H1 (cell line): ENCODE data around the gene SYMPK. TPM values are rescaled to one million over a fixed set of nuclear protein-coding genes. Genes with fewer than 3 reads are reported as not detected.
A peak's percentile ranks its signal among the peaks of the same experiment; 100 is the strongest.

ENCODE experiments used
- CTCF ChIA-PET: fragments of 300-600 bp; sonication (Branson Sonifier 250); formaldehyde crosslinking; loops from one replicate; lab custom pipeline; 2021; ENCODE audit not compliant: partially characterized antibody; lab: Charles Lee
- POLR2A ChIA-PET: fragments of 300-600 bp; sonication (Branson Sonifier 250); formaldehyde crosslinking; loops from one replicate; lab custom pipeline; 2021; ENCODE audit warnings: inconsistent platforms; ENCODE audit not compliant: partially characterized antibody; lab: Charles Lee
- DNase-seq, 2 experiments: peaks; one replicate each; pipeline versions ENCODE4 v3.0.0 to v3.0.0-alpha.2; 2010 to 2022; ENCODE audit warnings: low spot score in 2 of 2, low read depth in 1 of 2, mixed read lengths in 1 of 2
- FAIRE-seq: peaks from 2 replicates; lab custom pipeline; 2011; peaks lifted over from hg19 to GRCh38; lab: Jason Lieb, UNC
- H2AFZ ChIP-seq: 2 replicates; pipeline ENCODE4 v1.8.1; 2012; ENCODE audit warnings: low read length, inconsistent platforms
- H2AK5ac ChIP-seq: 2 replicates; pipeline ENCODE4 v1.6.1; 2013; ENCODE audit warnings: low read depth, low read length
- H2BK120ac ChIP-seq: replicated peaks from 2 replicates; pipeline ENCODE3; 2013; ENCODE audit warnings: low read depth, low read length, inconsistent platforms
- H2BK12ac ChIP-seq: 2 replicates; pipeline ENCODE4 v1.6.1; 2013; ENCODE audit warnings: low read depth, low read length
- H2BK15ac ChIP-seq: 2 replicates; pipeline ENCODE4 v1.6.1; 2013; ENCODE audit warnings: low read length
- H2BK20ac ChIP-seq: 2 replicates; pipeline ENCODE4 v1.6.1; 2013; ENCODE audit warnings: low read length
- H2BK5ac ChIP-seq: 2 replicates; pipeline ENCODE4 v1.6.1; 2013; ENCODE audit warnings: low read depth, low read length
- H3K14ac ChIP-seq: 2 replicates; pipeline ENCODE4 v1.6.1; 2013; ENCODE audit warnings: inconsistent platforms; ENCODE audit not compliant: insufficient read length
- H3K18ac ChIP-seq: 2 replicates; pipeline ENCODE4 v1.6.1; 2013; ENCODE audit warnings: low read length; ENCODE audit errors: extremely low read depth
- H3K23ac ChIP-seq: 2 replicates; pipeline ENCODE4 v1.6.1; 2013; ENCODE audit warnings: inconsistent platforms; ENCODE audit not compliant: insufficient read length
- H3K23me2 ChIP-seq: 2 replicates; pipeline ENCODE4 v1.6.1; 2013; ENCODE audit warnings: low read depth, low read length
- H3K27ac ChIP-seq: 2 replicates; pipeline ENCODE4 v1.6.1; 2011; ENCODE audit warnings: low read depth, low read length, inconsistent platforms
- H3K27me3 ChIP-seq, 4 experiments: replicated peaks in 1 of 4; 1 replicate in 1 of 4; 2 replicates in 3 of 4; pipeline versions ENCODE4 v1.6.1 to v1.8.1; 2011 to 2013; ENCODE audit warnings: low read length in 3 of 4, mild to moderate bottlenecking in 3 of 4, inconsistent platforms in 2 of 4, mixed read lengths in 2 of 4, moderate library complexity in 1 of 4; ENCODE audit not compliant: control insufficient read depth in 3 of 4, insufficient read depth in 3 of 4; ENCODE audit errors: extremely low read depth in 1 of 4
- H3K36me3 ChIP-seq, 4 experiments: 2 replicates each; pipeline versions ENCODE4 v1.6.1 to v1.8.1; 2011 to 2013; ENCODE audit warnings: mild to moderate bottlenecking in 4 of 4, low read length in 3 of 4, moderate library complexity in 2 of 4, control low read depth in 1 of 4, inconsistent platforms in 1 of 4; ENCODE audit not compliant: insufficient read depth in 4 of 4, control insufficient read depth in 2 of 4
- H3K4ac ChIP-seq: replicated peaks from 2 replicates; pipeline ENCODE3; 2013; ENCODE audit warnings: low read length, low read depth, mixed read lengths, inconsistent platforms; ENCODE audit not compliant: insufficient read length
- H3K4me1 ChIP-seq, 4 experiments: replicated peaks in 1 of 4; 1 replicate in 1 of 4; 2 replicates in 3 of 4; pipeline versions ENCODE4 v1.6.1 to v1.8.1; 2011 to 2013; ENCODE audit warnings: low read length in 3 of 4, inconsistent platforms in 2 of 4, mixed read lengths in 1 of 4; ENCODE audit not compliant: insufficient read depth in 4 of 4, control insufficient read depth in 3 of 4
- H3K4me2 ChIP-seq, 2 experiments: 2 replicates each; pipeline versions ENCODE4 v1.6.1 to v1.8.1; 2011 to 2013; ENCODE audit warnings: low read depth in 2 of 2, low read length in 2 of 2, control low read depth in 1 of 2, inconsistent platforms in 1 of 2, mild to moderate bottlenecking in 1 of 2; ENCODE audit not compliant: insufficient read depth in 1 of 2
- H3K4me3 ChIP-seq, 4 experiments: fragments of 200-600, 300-600 bp in 1 of 4; sonication (generic), shearing (Covaris generic), sonication (Bioruptor Twin) in 1 of 4; 2 replicates each; pipeline versions ENCODE4 v1.5.1 to v1.8.1; 2011 to 2016; ENCODE audit warnings: low read length in 4 of 4, low read depth in 3 of 4, control low read depth in 2 of 4, inconsistent platforms in 2 of 4, mild to moderate bottlenecking in 2 of 4, mixed read lengths in 1 of 4, moderate library complexity in 1 of 4; ENCODE audit not compliant: insufficient read depth in 2 of 4; ENCODE audit errors: extremely low read depth in 1 of 4
- H3K56ac ChIP-seq: replicated peaks from 2 replicates; pipeline ENCODE3; 2013; ENCODE audit warnings: low read depth, mild to moderate bottlenecking, mixed read lengths, low read length, inconsistent platforms; ENCODE audit not compliant: insufficient read length
- H3K79me1 ChIP-seq: 2 replicates; pipeline ENCODE4 v1.6.1; 2013; ENCODE audit warnings: low read depth, low read length, control low read depth
- H3K79me2 ChIP-seq, 2 experiments: 2 replicates each; pipeline versions ENCODE4 v1.6.1 to v1.8.1; 2012 to 2013; ENCODE audit warnings: low read length in 2 of 2, mild to moderate bottlenecking in 2 of 2, inconsistent platforms in 1 of 2; ENCODE audit not compliant: insufficient read depth in 2 of 2, control insufficient read depth in 1 of 2
- H3K9ac ChIP-seq, 4 experiments: replicated peaks in 1 of 4; 1 replicate in 1 of 4; 2 replicates in 3 of 4; pipeline versions ENCODE4 v1.6.1 to v1.8.1; 2011 to 2013; ENCODE audit warnings: low read depth in 3 of 4, low read length in 3 of 4, control low read depth in 2 of 4, mild to moderate bottlenecking in 2 of 4, moderate library complexity in 2 of 4, inconsistent platforms in 1 of 4; ENCODE audit errors: extremely low read depth in 1 of 4
- H3K9me3 ChIP-seq, 2 experiments: 2 replicates each; pipeline versions ENCODE4 v1.6.1 to v1.8.1; 2012 to 2013; ENCODE audit warnings: mild to moderate bottlenecking in 2 of 2, moderate library complexity in 2 of 2, control low read depth in 1 of 2, inconsistent platforms in 1 of 2, low read depth in 1 of 2, low read length in 1 of 2, mixed read lengths in 1 of 2; ENCODE audit not compliant: insufficient read depth in 2 of 2
- H4K20me1 ChIP-seq, 2 experiments: replicated peaks in 1 of 2; 2 replicates each; pipeline versions ENCODE3 to v1.8.1; 2011 to 2013; ENCODE audit warnings: inconsistent platforms in 2 of 2, low read length in 2 of 2, mild to moderate bottlenecking in 1 of 2; ENCODE audit not compliant: insufficient read depth in 2 of 2, control insufficient read depth in 1 of 2
- H4K5ac ChIP-seq: 2 replicates; pipeline ENCODE4 v1.6.1; 2013; ENCODE audit warnings: low read length, low read depth, mixed read lengths, inconsistent platforms; ENCODE audit not compliant: insufficient read length
- H4K8ac ChIP-seq: 2 replicates; pipeline ENCODE4 v1.8.0; 2013; ENCODE audit warnings: mild to moderate bottlenecking, moderate library complexity, low read length, inconsistent platforms; ENCODE audit not compliant: insufficient read depth; ENCODE audit errors: extremely low read depth
- H4K91ac ChIP-seq: replicated peaks from 2 replicates; pipeline ENCODE3; 2013; ENCODE audit warnings: low read length, mixed read lengths, inconsistent platforms; ENCODE audit not compliant: insufficient read length
- CREB1 ChIP-seq: IDR thresholded peaks from 2 replicates; pipeline ENCODE4 v1.6.1; 2012; ENCODE audit warnings: inconsistent platforms
- GTF2F1 ChIP-seq: IDR thresholded peaks from 2 replicates; pipeline ENCODE4 v1.6.1; 2012; ENCODE audit warnings: low read depth, low read length, improper control_type of control experiment, borderline replicate concordance
- JUN ChIP-seq: IDR thresholded peaks from 2 replicates; pipeline ENCODE4 v1.6.1; 2011; ENCODE audit warnings: low read depth, mild to moderate bottlenecking, improper control_type of control experiment, low read length
- KDM1A ChIP-seq: fragments of 200-600, 300-600 bp; sonication (generic); IDR thresholded peaks from 2 replicates; pipeline ENCODE4 v1.7.1; 2016; ENCODE audit warnings: mild to moderate bottlenecking, low read length, borderline replicate concordance
- KDM4A ChIP-seq: IDR thresholded peaks from one replicate; pipeline ENCODE4 v1.7.1; 2012; ENCODE audit warnings: low read depth, mild to moderate bottlenecking, moderate library complexity, low read length, inconsistent platforms; ENCODE audit not compliant: severe bottlenecking
- RAD21 ChIP-seq, 2 experiments: IDR thresholded peaks in 1 of 2; conservative IDR thresholded peaks in 1 of 2; 2 replicates each; pipeline ENCODE4 v1.6.1; 2011; ENCODE audit warnings: low read depth in 2 of 2, low read length in 2 of 2, improper control_type of control experiment in 1 of 2, inconsistent platforms in 1 of 2, mild to moderate bottlenecking in 1 of 2, moderate library complexity in 1 of 2
- RNF2 ChIP-seq: fragments of 200-900, 300-1000 bp; sonication (generic); IDR thresholded peaks from 2 replicates; pipeline ENCODE4 v1.7.1; 2016; ENCODE audit warnings: borderline replicate concordance, low read depth, mild to moderate bottlenecking, antibody characterized with exemption, low read length; ENCODE audit not compliant: poor library complexity, severe bottlenecking; ENCODE audit errors: missing control alignments
- SP4 ChIP-seq: IDR thresholded peaks from 2 replicates; pipeline ENCODE4 v1.6.1; 2012; ENCODE audit warnings: low read length, inconsistent platforms
- SRF ChIP-seq: IDR thresholded peaks from 2 replicates; pipeline ENCODE4 v1.6.1; 2011; ENCODE audit warnings: mild to moderate bottlenecking, low read depth, low read length, moderate library complexity
- WGBS, 2 experiments: shearing (Covaris generic) in 1 of 2; methylation state at CpG; one replicate each; pipeline versions ENCODE4 v1.1.6 to v1.1.7; 2013 to 2015; ENCODE audit warnings: low lambda C conversion rate in 2 of 2, mixed read lengths in 2 of 2, inconsistent platforms in 1 of 2, low coverage in 1 of 2, missing lambda C conversion rate in 1 of 2; ENCODE audit not compliant: insufficient replicate concordance in 2 of 2, insufficient coverage in 1 of 2, insufficient read length in 1 of 2; ENCODE audit errors: extremely low coverage in 1 of 2, missing lambda C conversion rate in 1 of 2; 5-methylcytosine and 5-hydroxymethylcytosine counted together
- polyA plus RNA-seq, 7 experiments: library from polyadenylated mRNA; depleted of rRNA in 3 of 7; stranded (reverse) in 5 of 7; unstranded in 2 of 7; fragments of >200 nt in 5 of 7; fragments of 200-250 nt in 2 of 7; gene quantifications; 1 replicate in 5 of 7; 2 replicates in 1 of 7; 4 replicates in 1 of 7; pipeline versions ENCODE4 v1.2.1 to v1.2.3, GENCODE V29; 2011 to 2013; ENCODE audit warnings: missing spikeins in 2 of 7, mixed read lengths in 2 of 7
- total RNA-seq: library from RNA; stranded (reverse); fragmentation: NEBNext Ultra II Directional; extraction: Animal tissue kit (Norgen Biotek cat#: 25700); gene quantifications from 2 replicates; pipeline ENCODE4 v1.2.1, GENCODE V29; 2021

SYMPK gene
- total and polyA plus RNA-seq, 2 of the 8 experiments (the other 6 are each of a cell fraction or from before 2014, with no cell fraction given) = 93.6 to 99.5 TPM

DNA sequence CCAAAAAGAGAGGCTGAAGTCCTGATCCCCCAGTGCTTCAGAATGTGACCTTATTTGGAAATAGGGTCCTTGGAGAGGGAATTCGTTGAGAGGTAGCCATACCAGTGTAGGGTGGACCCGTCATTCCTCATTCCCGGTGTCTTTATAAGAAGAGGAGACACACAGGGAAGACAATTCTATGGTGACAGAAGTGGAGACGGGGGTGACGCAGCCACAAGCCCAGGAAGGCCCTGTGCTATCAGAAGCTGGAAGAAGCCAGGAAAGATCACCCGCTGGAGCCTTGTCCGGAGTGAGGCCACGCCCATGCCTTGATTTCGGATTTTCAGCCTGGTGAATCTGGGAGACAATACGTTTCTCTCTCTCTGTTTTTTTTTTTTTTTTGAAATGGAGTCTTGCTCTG is 42.1 kb upstream of the SYMPK start:
- Histone ChIP-seq H2AFZ (no peak overlapping the region), H4K5ac (no peak overlapping the region), H3K56ac (no peak overlapping the region), H2BK12ac (0 out of 2 replicates have a peak overlapping the region, but pooled peaks have one; percentile 50), H3K9me3 (no peaks in the 10 kb centered on the region), H3K18ac (no peak overlapping the region), H4K20me1 (peaks cover 2 to 10% of the 10 kb centered on the region in 2 experiments), H4K91ac (no peak overlapping the region), H3K9ac (no peak overlapping the region), H2AK5ac (0 out of 2 replicates have a peak overlapping the region, but pooled peaks have one; percentile 24), H3K23me2 (peaks cover 22% of the 10 kb centered on the region; the same call in 1 of the 2 replicates), H3K79me2 (no peaks in the 10 kb centered on the region), H3K14ac (no peak overlapping the region), H3K4ac (no peak overlapping the region), H2BK5ac (no peak overlapping the region), H3K23ac (no peak overlapping the region), H3K79me1 (peaks cover 3% of the 10 kb centered on the region; the same call in 1 of the 2 replicates), H3K4me2 (no peak overlapping the region), H3K27ac (no peak overlapping the region), H4K8ac (no peak overlapping the region), H2BK120ac (no peak overlapping the region), H3K4me3 (no peak overlapping the region), H3K27me3 (peaks cover 0 to 16% (median 11%) of the 10 kb centered on the region in 4 experiments; a peak in 6 of 7 replicates), H3K4me1 (peaks cover 0 to 2% (median under 1%) of the 10 kb centered on the region in 4 experiments; a peak in 3 of 7 replicates), H2BK15ac (no peak overlapping the region), H3K36me3 (peaks cover 0 to 4% (median 0%) of the 10 kb centered on the region in 4 experiments; a peak in 1 of 8 replicates), H2BK20ac (no peak overlapping the region)
- ChIA-PET CTCF (interaction anchor here (0.6 to 3.3 kb wide), 2 partner anchors 18 to 172 kb away, joined by 3 to 12 read pairs; no protein-coding TSS in a partner anchor), POLR2A (no interaction called here)
- FAIRE-seq = no peak
- no peak for TF ChIP-seq SP4
- TF ChIP-seq RAD21 (IDR thresholded peaks at IDR 0.05 in 1 of 2, conservative IDR thresholded peaks at IDR 0.05 in 1 of 2; ENCODE audit: low read depth in 2 of 2, low read length in 2 of 2) = no peak
- no peak for TF ChIP-seq CREB1
- TF ChIP-seq RNF2 = no peak
- TF ChIP-seq SRF = 0 out of 2 replicates have a peak, but pooled peaks have one; percentile 30
- no peak for TF ChIP-seq JUN
- TF ChIP-seq KDM4A = no peak
- no peak for TF ChIP-seq KDM1A
- TF ChIP-seq GTF2F1 = no peak
- no peak for DNase-seq
- 82% methylated on average over 9 of the region's 10 CpGs; no CpG with 5 or more reads in 1 of the 2 experiments for WGBS, 2 experiments
